ENCODE results near the gene SEPTIN7.

Gene SEPTIN7

DNA sequence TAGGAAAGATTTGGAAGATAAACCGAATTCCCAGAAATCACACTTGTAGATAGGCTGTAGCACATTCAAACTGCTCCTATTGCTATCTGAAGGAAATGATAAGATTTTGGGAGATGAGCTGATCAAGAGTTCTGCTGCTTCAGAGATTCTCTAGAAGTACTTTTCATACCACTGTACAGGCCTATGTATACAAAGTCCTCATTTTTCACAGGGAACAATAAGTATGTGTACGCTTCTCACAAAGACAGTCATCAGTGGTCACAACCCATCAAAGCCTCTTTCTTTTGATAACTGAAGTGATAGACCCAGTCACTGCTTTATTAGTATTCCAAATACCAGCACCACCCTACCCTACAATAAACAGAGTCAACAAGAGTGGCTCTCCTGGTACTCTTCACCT, 15.6 kb upstream of the SEPTIN7 start:
- Histone ChIP-seq H2BK12ac (ENCODE audit: low read length in 2 of 2) (no peak overlapping the region), H3K9me3 (ENCODE audit: control insufficient read depth, low read length) (no peaks in the 10 kb centered on the region), H3K79me1 (replicated peaks; ENCODE audit: low read length, poor library complexity, severe bottlenecking) (no peaks in the 10 kb centered on the region), H3K27me3 (ENCODE audit: control insufficient read depth in 1 of 2, insufficient read depth in 1 of 2, low read length in 2 of 2) (no peaks in the 10 kb centered on the region), H3K18ac (ENCODE audit: low read depth in 1 of 2, low read length in 2 of 2) (no peak overlapping the region), H2BK5ac (ENCODE audit: low read depth, low read length, poor library complexity, severe bottlenecking) (no peak overlapping the region), H3K4me2 (ENCODE audit: low read length, poor library complexity, severe bottlenecking) (no peak overlapping the region), H3K9ac (ENCODE audit: low read length) (no peak overlapping the region), H2BK15ac (ENCODE audit: low read depth, poor library complexity, severe bottlenecking) (no peak overlapping the region), H3K27ac (ENCODE audit: low read length, poor library complexity, severe bottlenecking) (no peak overlapping the region), H2AK5ac (ENCODE audit: low read length, severe bottlenecking) (no peak overlapping the region), H4K8ac (ENCODE audit: low read length) (no peak overlapping the region), H2BK120ac (ENCODE audit: low read depth, low read length) (no peak overlapping the region), H3K4ac (ENCODE audit: low read depth in 1 of 2, low read length in 2 of 2) (no peak overlapping the region), H2AFZ (ENCODE audit: low read depth, low read length) (no peak overlapping the region), H3K4me3 (ENCODE audit: insufficient read depth in 1 of 2, low read depth in 1 of 2, low read length in 2 of 2) (no peak overlapping the region), H3K36me3 (ENCODE audit: control insufficient read depth in 1 of 2, insufficient read depth in 2 of 2, low read depth in 1 of 2, low read length in 2 of 2) (no peaks in the 10 kb centered on the region), H4K91ac (ENCODE audit: low read length) (no peak overlapping the region), H3K23ac (ENCODE audit: low read length in 2 of 2) (no peak overlapping the region), H3K4me1 (ENCODE audit: control insufficient read depth, insufficient read depth, low read depth, low read length) (no peaks in the 10 kb centered on the region), H3K14ac (ENCODE audit: low read length in 2 of 2) (no peak overlapping the region)
- over 99% methylated on average over 2 of the region's 2 CpGs for WGBS
- DNase-seq, result no peak

DNA sequence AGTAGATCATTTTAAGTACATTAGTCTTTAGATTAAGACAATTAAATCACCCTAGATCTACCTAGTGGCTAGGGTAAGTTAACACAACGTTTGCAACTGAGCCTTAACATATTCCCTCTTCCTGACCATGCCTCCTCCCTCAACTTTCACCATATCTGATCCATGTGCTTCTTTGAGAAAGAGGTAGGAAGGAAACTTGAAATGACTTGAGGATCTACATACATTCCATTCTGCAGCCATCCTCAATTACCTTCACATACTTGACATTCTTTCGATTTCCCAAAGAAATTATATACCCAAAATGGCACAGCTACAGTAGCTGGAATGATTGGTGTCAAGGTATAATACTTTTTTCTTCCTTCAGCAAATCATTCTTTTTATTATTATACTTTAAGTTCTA, 12.9 kb upstream of the SEPTIN7 start:
- no peaks in the 10 kb centered on the region for H3K4me1 ChIP-seq (ENCODE audit: control insufficient read depth, insufficient read depth, low read depth, low read length)
- no peak overlapping the region for H4K91ac ChIP-seq (ENCODE audit: low read length)
- no peak overlapping the region for H4K8ac ChIP-seq (ENCODE audit: low read length)
- no peak overlapping the region for H3K23ac ChIP-seq (ENCODE audit: low read length in 2 of 2)
- H3K36me3 ChIP-seq (ENCODE audit: control insufficient read depth in 1 of 2, insufficient read depth in 2 of 2, low read depth in 1 of 2, low read length in 2 of 2), result no peaks in the 10 kb centered on the region
- H2AFZ ChIP-seq (ENCODE audit: low read depth, low read length), result no peak overlapping the region
- H3K79me1 ChIP-seq (replicated peaks; ENCODE audit: low read length, poor library complexity, severe bottlenecking), result no peaks in the 10 kb centered on the region
- no peak overlapping the region for H3K14ac ChIP-seq (ENCODE audit: low read length in 2 of 2)
- H3K4me3 ChIP-seq (ENCODE audit: insufficient read depth in 1 of 2, low read depth in 1 of 2, low read length in 2 of 2), result no peak overlapping the region
- DNase-seq, result no peak
- WGBS, result 38% methylated on average over 1 of the region's 2 CpGs
- H3K27ac ChIP-seq (ENCODE audit: low read length, poor library complexity, severe bottlenecking), result no peak overlapping the region
- H3K4ac ChIP-seq (ENCODE audit: low read depth in 1 of 2, low read length in 2 of 2), result no peak overlapping the region
- H3K9me3 ChIP-seq (ENCODE audit: control insufficient read depth, low read length), result no peaks in the 10 kb centered on the region
- H3K27me3 ChIP-seq (ENCODE audit: control insufficient read depth in 1 of 2, insufficient read depth in 1 of 2, low read length in 2 of 2), result no peaks in the 10 kb centered on the region
- no peak overlapping the region for H2AK5ac ChIP-seq (ENCODE audit: low read length, severe bottlenecking)
- H3K9ac ChIP-seq (ENCODE audit: low read length), result no peak overlapping the region
- H2BK5ac ChIP-seq (ENCODE audit: low read depth, low read length, poor library complexity, severe bottlenecking), result no peak overlapping the region
- no peak overlapping the region for H3K4me2 ChIP-seq (ENCODE audit: low read length, poor library complexity, severe bottlenecking)
- no peak overlapping the region for H2BK12ac ChIP-seq (ENCODE audit: low read length in 2 of 2)
- H2BK120ac ChIP-seq (ENCODE audit: low read depth, low read length), result no peak overlapping the region
- no peak overlapping the region for H3K18ac ChIP-seq (ENCODE audit: low read depth in 1 of 2, low read length in 2 of 2)
- H2BK15ac ChIP-seq (ENCODE audit: low read depth, poor library complexity, severe bottlenecking), result no peak overlapping the region

DNA sequence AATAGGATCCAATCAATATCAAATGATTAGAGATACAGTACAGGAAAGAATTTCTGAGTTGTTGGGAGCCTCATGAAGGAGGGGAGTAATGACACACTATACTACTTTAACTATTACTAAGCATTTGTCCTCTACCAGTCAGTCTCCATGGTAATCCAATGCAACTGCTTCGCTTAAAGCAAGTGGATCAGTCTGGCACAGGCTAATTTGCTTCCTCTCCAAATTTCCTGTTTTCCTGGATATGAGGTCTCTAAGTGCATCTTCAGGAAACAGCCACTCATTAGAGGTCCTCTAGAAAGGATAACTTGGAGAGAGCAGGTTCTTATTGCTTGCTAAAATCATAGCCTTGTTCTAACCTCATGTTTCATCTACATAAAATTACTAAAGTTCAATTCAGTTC, 8.4 kb upstream of the SEPTIN7 start:
- 42% methylated on average over 1 of the region's 1 CpG for WGBS
- DNase-seq, result peak; percentile 21
- Histone ChIP-seq H2BK15ac (ENCODE audit: low read depth, poor library complexity, severe bottlenecking) (no peak overlapping the region), H4K8ac (ENCODE audit: low read length) (no peak overlapping the region), H3K79me1 (replicated peaks; ENCODE audit: low read length, poor library complexity, severe bottlenecking) (peaks cover 3% of the 10 kb centered on the region), H3K23ac (ENCODE audit: low read length in 2 of 2) (no peak overlapping the region), H3K4me3 (ENCODE audit: insufficient read depth in 1 of 2, low read depth in 1 of 2, low read length in 2 of 2) (no peak overlapping the region), H2BK5ac (ENCODE audit: low read depth, low read length, poor library complexity, severe bottlenecking) (no peak overlapping the region), H3K4me1 (ENCODE audit: control insufficient read depth, insufficient read depth, low read depth, low read length) (no peaks in the 10 kb centered on the region), H3K4ac (ENCODE audit: low read depth in 1 of 2, low read length in 2 of 2) (no peak overlapping the region), H3K27me3 (ENCODE audit: control insufficient read depth in 1 of 2, insufficient read depth in 1 of 2, low read length in 2 of 2) (no peaks in the 10 kb centered on the region), H3K9ac (ENCODE audit: low read length) (no peak overlapping the region), H4K91ac (ENCODE audit: low read length) (no peak overlapping the region), H2AFZ (ENCODE audit: low read depth, low read length) (no peak overlapping the region), H3K9me3 (ENCODE audit: control insufficient read depth, low read length) (no peaks in the 10 kb centered on the region), H2AK5ac (ENCODE audit: low read length, severe bottlenecking) (no peak overlapping the region), H3K14ac (ENCODE audit: low read length in 2 of 2) (no peak overlapping the region), H2BK120ac (ENCODE audit: low read depth, low read length) (no peak overlapping the region), H3K18ac (ENCODE audit: low read depth in 1 of 2, low read length in 2 of 2) (no peak overlapping the region), H3K36me3 (ENCODE audit: control insufficient read depth in 1 of 2, insufficient read depth in 2 of 2, low read depth in 1 of 2, low read length in 2 of 2) (no peaks in the 10 kb centered on the region), H3K27ac (ENCODE audit: low read length, poor library complexity, severe bottlenecking) (no peak overlapping the region), H3K4me2 (ENCODE audit: low read length, poor library complexity, severe bottlenecking) (no peak overlapping the region), H2BK12ac (ENCODE audit: low read length in 2 of 2) (no peak overlapping the region)

DNA sequence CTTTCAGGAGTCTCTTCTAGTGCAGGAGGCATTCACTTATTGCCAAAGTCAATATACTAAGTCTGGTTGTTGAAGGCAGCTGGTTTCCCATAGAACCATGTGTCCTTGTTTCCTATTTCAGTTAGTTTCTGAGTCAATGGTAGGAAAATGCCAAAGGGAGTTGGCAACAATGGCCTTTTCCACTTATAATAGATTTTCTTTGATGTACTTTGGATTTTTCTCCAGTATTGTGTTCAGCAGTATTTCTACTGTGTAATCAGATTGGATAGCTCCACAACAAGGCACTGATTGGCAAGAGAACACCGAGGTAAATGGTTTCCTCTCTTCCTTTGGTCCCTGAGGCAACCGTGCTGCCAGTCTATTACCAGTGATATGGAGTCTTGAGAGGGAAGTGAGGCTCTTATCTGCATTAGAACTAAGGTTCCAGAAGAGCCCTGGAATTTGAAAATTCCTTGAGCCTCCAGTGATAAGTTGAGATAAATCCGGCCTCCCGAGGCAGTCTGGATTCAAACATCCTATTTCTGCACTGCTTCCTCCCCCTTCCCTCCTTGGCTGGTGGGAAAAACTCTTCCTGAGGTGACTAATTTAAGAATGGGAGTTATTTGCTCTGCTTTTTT, 7.9 kb upstream of the SEPTIN7 start:
- Histone ChIP-seq H3K36me3 (ENCODE audit: control insufficient read depth in 1 of 2, insufficient read depth in 2 of 2, low read depth in 1 of 2, low read length in 2 of 2) (no peaks in the 10 kb centered on the region), H3K4me1 (ENCODE audit: control insufficient read depth, insufficient read depth, low read depth, low read length) (no peaks in the 10 kb centered on the region), H2AK5ac (ENCODE audit: low read length, severe bottlenecking) (no peak overlapping the region), H3K4me2 (ENCODE audit: low read length, poor library complexity, severe bottlenecking) (no peak overlapping the region), H3K27me3 (ENCODE audit: control insufficient read depth in 1 of 2, insufficient read depth in 1 of 2, low read length in 2 of 2) (no peaks in the 10 kb centered on the region), H3K23ac (ENCODE audit: low read length in 2 of 2) (no peak overlapping the region), H3K79me1 (replicated peaks; ENCODE audit: low read length, poor library complexity, severe bottlenecking) (peaks cover 3% of the 10 kb centered on the region), H4K8ac (ENCODE audit: low read length) (no peak overlapping the region), H3K9me3 (ENCODE audit: control insufficient read depth, low read length) (no peaks in the 10 kb centered on the region), H2BK15ac (ENCODE audit: low read depth, poor library complexity, severe bottlenecking) (no peak overlapping the region), H3K27ac (ENCODE audit: low read length, poor library complexity, severe bottlenecking) (no peak overlapping the region), H3K4ac (ENCODE audit: low read depth in 1 of 2, low read length in 2 of 2) (no peak overlapping the region), H2BK5ac (ENCODE audit: low read depth, low read length, poor library complexity, severe bottlenecking) (no peak overlapping the region), H4K91ac (ENCODE audit: low read length) (no peak overlapping the region), H2AFZ (ENCODE audit: low read depth, low read length) (no peak overlapping the region), H2BK120ac (ENCODE audit: low read depth, low read length) (no peak overlapping the region), H3K18ac (ENCODE audit: low read depth in 1 of 2, low read length in 2 of 2) (no peak overlapping the region), H2BK12ac (ENCODE audit: low read length in 2 of 2) (no peak overlapping the region), H3K4me3 (ENCODE audit: insufficient read depth in 1 of 2, low read depth in 1 of 2, low read length in 2 of 2) (no peak overlapping the region), H3K14ac (ENCODE audit: low read length in 2 of 2) (no peak overlapping the region), H3K9ac (ENCODE audit: low read length) (no peak overlapping the region)
- WGBS, result 33% methylated on average over 4 of the region's 4 CpGs
- DNase-seq, result peak; percentile 37
